Measurements from ENCODE around the gene MED22. TPM values are rescaled to one million over a fixed set of nuclear protein-coding genes. Genes with fewer than 3 reads are reported as not detected.

Gene MED22
- total RNA-seq, 1 donor from 2014 or later = 35.7 TPM

- no peak overlapping the region for H3K4me3 Mint-ChIP-seq (ENCODE audit: unreplicated experiment)
Measured at GRCh38 chr9:133366435-133366834, 18.5 kb upstream of the MED22 start.

GRCh38 chr9:133362359-133363044 lies 14.6 kb upstream of the MED22 start:
- H3K36me3 Mint-ChIP-seq (ENCODE audit: unreplicated experiment) = no peaks in the 10 kb centered on the region
- H3K27me3 Mint-ChIP-seq (ENCODE audit: unreplicated experiment) = peaks cover 4% of the 10 kb centered on the region
- H3K4me1 Mint-ChIP-seq (ENCODE audit: low read depth, unreplicated experiment) = peaks cover 19% of the 10 kb centered on the region
- H3K27ac Mint-ChIP-seq (ENCODE audit: unreplicated experiment) = peak overlapping the region; percentile 48
- H3K4me3 Mint-ChIP-seq (ENCODE audit: unreplicated experiment) = no peak overlapping the region
- TF ChIP-seq, protein P1, sequence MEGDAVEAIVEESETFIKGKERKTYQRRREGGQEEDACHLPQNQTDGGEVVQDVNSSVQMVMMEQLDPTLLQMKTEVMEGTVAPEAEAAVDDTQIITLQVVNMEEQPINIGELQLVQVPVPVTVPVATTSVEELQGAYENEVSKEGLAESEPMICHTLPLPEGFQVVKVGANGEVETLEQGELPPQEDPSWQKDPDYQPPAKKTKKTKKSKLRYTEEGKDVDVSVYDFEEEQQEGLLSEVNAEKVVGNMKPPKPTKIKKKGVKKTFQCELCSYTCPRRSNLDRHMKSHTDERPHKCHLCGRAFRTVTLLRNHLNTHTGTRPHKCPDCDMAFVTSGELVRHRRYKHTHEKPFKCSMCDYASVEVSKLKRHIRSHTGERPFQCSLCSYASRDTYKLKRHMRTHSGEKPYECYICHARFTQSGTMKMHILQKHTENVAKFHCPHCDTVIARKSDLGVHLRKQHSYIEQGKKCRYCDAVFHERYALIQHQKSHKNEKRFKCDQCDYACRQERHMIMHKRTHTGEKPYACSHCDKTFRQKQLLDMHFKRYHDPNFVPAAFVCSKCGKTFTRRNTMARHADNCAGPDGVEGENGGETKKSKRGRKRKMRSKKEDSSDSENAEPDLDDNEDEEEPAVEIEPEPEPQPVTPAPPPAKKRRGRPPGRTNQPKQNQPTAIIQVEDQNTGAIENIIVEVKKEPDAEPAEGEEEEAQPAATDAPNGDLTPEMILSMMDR (IDR thresholded peaks at IDR 0.05; ENCODE audit: partially characterized antibody, unreplicated experiment) = no peak
- DNase-seq = no peak
- H3K9me3 Mint-ChIP-seq (ENCODE audit: unreplicated experiment) = no peaks in the 10 kb centered on the region

More at GRCh38 chr9:133366435-133366834, 18.5 kb upstream of the MED22 start:
- Mint-ChIP-seq H3K27ac (ENCODE audit: unreplicated experiment) (no peak overlapping the region), H3K27me3 (ENCODE audit: unreplicated experiment) (no peaks in the 10 kb centered on the region), H3K4me1 (ENCODE audit: low read depth, unreplicated experiment) (peaks cover 24% of the 10 kb centered on the region), H3K36me3 (ENCODE audit: unreplicated experiment) (no peaks in the 10 kb centered on the region), H3K9me3 (ENCODE audit: unreplicated experiment) (peaks cover 2% of the 10 kb centered on the region)
- DNase-seq = no peak
- TF ChIP-seq, protein P1 (IDR thresholded peaks at IDR 0.05; ENCODE audit: partially characterized antibody, unreplicated experiment) = no peak

- Mint-ChIP-seq H3K27ac (ENCODE audit: unreplicated experiment) (peak overlapping the region; percentile 48), H3K4me3 (ENCODE audit: unreplicated experiment) (no peak overlapping the region)
Measured at GRCh38 chr9:133361507-133362092, 13.7 kb upstream of the MED22 start.

GRCh38 chr9:133360400-133361393 lies 12.8 kb upstream of the MED22 start:
- Mint-ChIP-seq H3K4me1 (ENCODE audit: low read depth, unreplicated experiment) (peaks cover 20% of the 10 kb centered on the region), H3K36me3 (ENCODE audit: unreplicated experiment) (no peaks in the 10 kb centered on the region)

More at GRCh38 chr9:133361507-133362092, 13.7 kb upstream of the MED22 start:
- Mint-ChIP-seq H3K27me3 (ENCODE audit: unreplicated experiment) (peaks cover 4% of the 10 kb centered on the region), H3K4me1 (ENCODE audit: low read depth, unreplicated experiment) (peaks cover 20% of the 10 kb centered on the region), H3K9me3 (ENCODE audit: unreplicated experiment) (no peaks in the 10 kb centered on the region), H3K36me3 (ENCODE audit: unreplicated experiment) (no peaks in the 10 kb centered on the region)
- TF ChIP-seq, protein P1 (IDR thresholded peaks at IDR 0.05; ENCODE audit: partially characterized antibody, unreplicated experiment) = no peak
- DNase-seq = no peak

More at GRCh38 chr9:133360400-133361393, 12.8 kb upstream of the MED22 start:
- Mint-ChIP-seq H3K4me3 (ENCODE audit: unreplicated experiment) (peak overlapping the region; percentile 75), H3K9me3 (ENCODE audit: unreplicated experiment) (peaks cover 2% of the 10 kb centered on the region), H3K27me3 (ENCODE audit: unreplicated experiment) (peaks cover 4% of the 10 kb centered on the region), H3K27ac (ENCODE audit: unreplicated experiment) (peak overlapping the region; percentile 75)
- TF ChIP-seq, protein P1 (IDR thresholded peaks at IDR 0.05; ENCODE audit: partially characterized antibody, unreplicated experiment) = no peak
- DNase-seq = no peak
